C1 segment of cervical spinal cord (tissue), 14 donors: ENCODE data around the gene ACTMAP.
"Not testable (repeated sequence)": the region's sequence is repeated elsewhere in the genome, so short reads cannot be mapped to it uniquely, and the experiment has no call there.

ENCODE experiments used
- DNase-seq, 14 donors: peaks; one replicate each; lab custom pipeline; 2025; lab: John Stamatoyannopoulos, UW

The ACTMAP gene

DNA sequence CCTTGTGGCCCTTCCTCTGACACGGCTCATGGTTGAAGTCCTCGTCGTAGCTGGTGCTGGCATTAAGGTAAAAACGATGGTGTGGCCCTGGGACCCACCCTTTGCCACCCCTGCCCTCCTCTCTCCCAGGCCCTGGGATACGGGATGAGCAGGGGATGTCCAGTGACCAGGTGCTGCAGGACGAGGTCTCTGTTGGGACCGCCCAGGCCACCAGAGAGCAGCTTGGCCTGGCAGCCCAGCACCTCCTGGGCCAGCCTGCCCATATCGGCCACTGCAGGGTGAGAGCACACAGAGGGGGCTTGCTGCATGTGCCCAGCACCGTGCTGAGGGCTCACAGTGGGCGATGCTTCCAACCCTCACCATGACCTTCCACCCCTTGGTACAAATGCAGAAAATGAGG, 6.4 kb downstream of the ACTMAP start:
- no peak for DNase-seq

DNA sequence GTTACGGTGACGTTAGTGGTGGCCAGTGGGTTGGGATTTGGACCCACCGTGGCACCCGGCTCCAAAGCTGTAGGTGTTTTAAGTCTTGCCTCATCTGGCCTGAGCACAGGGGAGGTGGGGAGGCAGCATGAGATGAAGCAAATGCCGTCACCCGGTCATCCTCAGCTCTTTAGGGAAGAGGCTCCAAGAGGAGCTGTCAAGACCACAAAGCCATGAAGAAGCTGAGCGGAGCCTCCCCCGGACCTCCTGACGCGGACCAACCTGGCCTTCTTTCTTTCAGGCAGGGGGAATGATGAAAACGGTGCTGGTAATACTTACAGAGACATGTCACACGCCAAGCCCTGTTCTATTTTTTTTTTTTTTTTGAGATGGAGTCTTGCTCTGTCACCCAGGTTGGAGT, 7.4 kb downstream of the ACTMAP start:
- DNase-seq: no peak

GRCh38 chr19:40742477-40742876, 7.8 kb downstream of the ACTMAP start:
- DNase-seq: peak in 1 of 14 donors; percentile 43

DNA sequence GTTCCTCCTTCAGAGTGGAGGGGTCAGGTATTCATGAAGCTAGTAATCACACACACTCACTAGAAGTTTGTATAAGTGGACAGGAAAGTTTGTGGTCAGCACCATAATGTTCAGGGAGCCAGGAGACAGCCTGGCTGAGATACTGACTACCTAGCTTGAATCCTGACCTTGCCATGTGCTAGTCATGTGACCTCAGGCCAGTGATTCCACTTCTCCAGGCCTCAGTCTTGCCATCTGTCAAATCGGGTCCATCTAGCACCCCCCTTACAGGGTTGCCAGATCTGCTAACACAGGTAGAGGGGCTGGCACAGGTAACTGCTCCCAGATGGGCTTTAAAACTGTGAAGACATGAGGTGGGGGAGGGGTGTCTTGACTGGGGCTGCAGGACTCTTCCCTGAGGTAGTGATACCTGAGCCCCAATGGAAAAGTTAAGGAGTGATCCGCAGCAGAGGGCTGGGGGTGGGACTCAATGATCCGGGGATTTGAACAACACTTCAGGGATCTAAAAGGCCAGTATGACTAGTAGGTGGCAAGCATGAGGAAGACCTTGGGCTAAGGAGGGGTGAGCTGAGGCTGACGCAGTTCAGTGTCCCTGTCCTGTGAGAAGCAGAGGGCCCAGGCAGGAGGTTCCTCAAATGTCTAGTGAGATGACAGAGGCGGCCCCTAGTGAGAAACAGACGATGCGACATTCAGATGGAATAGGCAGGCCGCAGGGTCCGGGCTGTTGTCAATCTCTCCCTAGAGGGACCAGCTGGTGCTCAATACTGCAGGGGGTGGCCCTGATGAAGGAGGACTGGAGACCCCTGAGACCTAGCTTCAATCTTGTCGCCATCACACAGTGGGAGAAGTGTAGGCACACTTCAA, 8.5 kb downstream of the ACTMAP start:
- DNase-seq: no peak

- peak in 9 of 14 donors; percentile 8 to 73 (median 40) for DNase-seq
Observed at GRCh38 chr19:40740747-40741146, 9.5 kb downstream of the ACTMAP start.

DNA sequence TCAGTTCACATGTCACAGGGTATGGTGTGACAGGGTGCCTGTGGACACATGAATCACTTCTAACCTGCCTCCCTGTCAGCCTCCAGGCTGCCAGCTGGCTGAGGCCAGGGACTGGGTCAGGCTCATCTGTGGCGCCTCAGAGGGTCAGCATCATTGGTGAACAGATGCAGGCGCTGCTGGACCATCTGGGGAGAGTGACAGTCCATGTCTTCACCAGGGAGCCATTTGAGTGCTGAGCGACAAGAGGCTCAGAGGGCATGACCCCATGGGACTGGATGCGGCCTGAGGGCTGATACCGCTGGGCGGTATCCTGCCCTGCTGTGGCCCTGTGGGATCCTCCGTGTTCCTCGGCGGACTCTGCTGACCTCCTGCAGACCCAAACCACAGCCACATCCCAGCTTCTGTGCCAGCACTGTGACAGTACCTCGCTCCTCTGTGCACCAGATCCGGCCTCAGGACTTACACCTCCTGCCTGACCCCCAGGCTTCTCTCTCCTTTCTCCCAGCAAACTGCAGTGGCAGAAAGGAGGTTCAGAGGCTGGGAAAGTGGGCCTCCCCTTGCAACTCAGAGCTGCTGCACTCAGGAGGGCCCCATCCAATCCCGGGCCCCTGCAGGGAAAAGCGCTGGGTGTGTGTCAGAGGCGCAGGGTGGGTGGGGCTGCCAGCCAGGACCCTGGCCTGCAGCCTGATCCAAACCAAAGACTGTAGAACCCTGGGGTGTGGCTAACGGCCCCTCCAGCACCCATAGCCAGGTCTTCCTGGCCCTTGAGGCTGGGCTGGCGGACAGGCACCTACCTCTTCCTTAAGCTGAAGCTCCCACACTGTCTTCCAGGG, 10.2 kb downstream of the ACTMAP start:
- DNase-seq: peak in 1 of 14 donors; percentile 60

- DNase-seq: peak in 1 of 14 donors; percentile 41
Observed at GRCh38 chr19:40739030-40739839, 11.0 kb downstream of the ACTMAP start.

- DNase-seq: no peak
Observed at GRCh38 chr19:40737102-40737644, 13.1 kb downstream of the ACTMAP start.

DNA sequence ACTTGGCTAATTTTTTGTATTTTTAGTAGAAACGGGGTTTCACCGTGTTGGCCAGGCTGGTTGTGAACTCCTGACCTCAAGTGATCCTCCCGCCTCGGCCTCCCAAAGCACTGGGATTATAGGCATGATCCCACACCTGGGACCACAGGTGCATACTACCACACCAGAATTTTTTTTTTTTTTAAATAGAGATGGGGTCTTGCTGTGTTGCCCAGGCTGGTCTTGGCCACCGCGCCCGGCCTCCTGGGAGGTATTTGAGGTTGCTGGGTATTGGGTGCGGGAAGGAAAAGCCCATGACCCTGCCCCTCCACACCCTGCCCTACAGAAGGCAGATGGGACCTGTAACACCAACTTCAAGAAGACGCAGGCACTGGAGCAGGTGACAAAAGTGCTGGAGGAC, 13.6 kb downstream of the ACTMAP start:
- DNase-seq: no peak

GRCh38 chr19:40735013-40735771, 15.1 kb downstream of the ACTMAP start:
- no peak for DNase-seq

DNA sequence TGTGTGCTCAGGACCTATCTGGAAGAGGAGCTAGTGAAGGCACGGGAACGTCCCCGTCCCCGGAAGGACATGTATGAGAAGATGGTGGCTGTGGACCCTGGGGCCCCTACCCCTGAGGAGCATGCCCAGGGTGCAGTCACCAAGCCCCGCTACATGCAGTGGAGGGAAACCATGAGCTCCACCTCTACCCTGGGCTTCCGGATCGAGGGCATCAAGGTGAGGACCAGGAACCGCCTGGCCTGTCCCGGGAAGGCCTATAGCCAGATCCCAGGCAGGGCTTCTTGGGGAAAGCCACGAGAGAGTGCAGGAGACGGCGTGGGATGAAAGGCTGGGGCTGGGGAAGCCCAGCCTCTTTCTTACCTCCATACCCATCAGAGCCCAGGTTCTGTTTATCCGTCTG, 17.1 kb downstream of the ACTMAP start:
- DNase-seq: no peak

GRCh38 chr19:40732304-40732703, 18.0 kb downstream of the ACTMAP start:
- DNase-seq: not testable (repeated sequence)

GRCh38 chr19:40730065-40730464, 20.2 kb downstream of the ACTMAP start:
- not testable (repeated sequence) for DNase-seq

DNA sequence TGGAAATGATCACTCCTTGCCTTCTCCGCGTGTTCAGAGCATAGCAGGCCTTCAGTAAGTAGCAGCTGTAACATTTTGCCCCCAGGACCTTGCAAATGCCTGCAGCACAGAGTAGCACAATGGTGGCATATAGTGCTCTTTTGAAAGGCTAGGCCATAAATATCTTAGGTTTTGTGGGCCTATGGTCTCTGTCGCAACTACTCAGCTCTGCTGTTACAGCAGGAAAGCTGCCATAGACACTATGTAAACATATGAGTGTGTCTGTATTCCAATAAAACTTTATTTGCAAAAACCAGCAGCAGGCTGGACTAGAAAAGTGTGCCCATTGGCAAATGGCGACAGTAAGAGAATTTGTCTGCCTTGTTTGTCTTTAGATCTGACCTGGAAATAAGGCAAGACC, 24.0 kb downstream of the ACTMAP start:
- no peak for DNase-seq

GRCh38 chr19:40724855-40725254, 25.4 kb downstream of the ACTMAP start:
- no peak for DNase-seq

DNA sequence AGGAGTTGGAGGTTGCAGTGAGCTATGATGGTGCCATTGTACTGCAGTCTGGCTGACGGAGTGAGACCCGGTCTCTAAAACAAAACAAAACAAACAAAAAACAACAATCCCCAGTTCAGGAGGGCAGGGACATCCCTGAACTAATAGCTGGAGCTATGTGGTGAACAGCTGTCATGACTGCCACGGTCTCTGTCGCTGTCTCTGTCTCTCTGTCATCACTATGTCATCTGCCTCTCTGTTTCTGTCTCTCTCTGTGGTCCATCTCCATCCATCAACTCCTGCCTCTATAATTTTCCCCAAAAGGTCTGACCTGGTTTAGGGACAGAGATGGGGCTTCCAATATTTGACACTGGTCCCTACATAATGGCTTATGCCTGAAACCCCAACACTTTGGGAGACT, 26.0 kb downstream of the ACTMAP start:
- no peak for DNase-seq

- DNase-seq: no peak
Observed at GRCh38 chr19:40723661-40724254, 26.5 kb downstream of the ACTMAP start.

DNA sequence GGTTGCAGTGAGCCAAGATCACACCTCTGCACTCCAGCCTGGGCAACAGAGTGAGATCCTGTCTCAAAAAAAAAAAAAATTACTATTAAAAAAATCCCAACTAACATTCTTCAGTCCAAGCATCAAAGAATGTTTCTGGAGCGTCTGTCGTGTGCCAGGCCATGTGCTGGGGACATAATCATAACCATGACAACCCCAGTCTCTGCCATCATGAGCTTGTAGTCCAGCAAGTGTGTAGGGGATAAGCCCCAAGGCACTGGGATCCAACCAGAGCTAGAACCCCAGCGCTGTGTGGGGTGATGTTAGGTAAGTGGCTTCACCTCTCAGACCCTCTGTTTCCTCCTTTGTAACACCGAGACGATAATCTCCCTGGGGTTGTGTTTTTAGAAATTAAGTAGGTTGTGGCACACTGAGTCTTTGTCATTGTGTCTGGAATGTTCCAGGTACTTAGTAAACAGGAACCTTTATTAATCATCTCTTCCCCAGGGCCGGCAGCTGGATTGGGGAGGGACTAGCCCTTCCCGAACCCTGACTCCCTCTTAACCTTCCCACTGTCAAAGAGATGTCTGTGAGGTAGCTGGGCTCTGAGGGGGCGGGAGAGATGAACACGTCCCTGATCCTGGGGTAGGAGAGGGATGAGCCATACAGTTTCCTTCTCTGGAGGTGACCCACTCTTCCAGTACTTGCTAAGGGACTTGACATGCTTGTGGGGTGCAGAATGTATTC, 28.2 kb downstream of the ACTMAP start:
- no peak for DNase-seq

DNA sequence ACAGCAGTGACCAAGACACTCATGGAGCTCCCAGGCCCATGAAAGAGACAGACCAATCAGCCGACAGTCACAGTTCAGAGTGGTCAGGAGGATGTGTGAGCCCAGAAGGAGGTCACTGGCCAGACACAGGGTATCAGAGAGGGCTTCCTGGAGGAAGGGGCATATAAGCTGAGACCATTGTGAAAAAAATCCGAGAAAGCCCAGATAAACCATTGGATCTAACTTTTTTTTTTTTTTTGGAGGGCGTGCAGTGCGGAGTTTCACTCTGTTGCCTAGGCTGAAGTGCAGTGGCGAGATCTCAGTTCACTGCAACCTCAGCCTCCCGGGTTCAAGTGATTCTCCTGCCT, 29.2 kb downstream of the ACTMAP start:
- no peak for DNase-seq

DNA sequence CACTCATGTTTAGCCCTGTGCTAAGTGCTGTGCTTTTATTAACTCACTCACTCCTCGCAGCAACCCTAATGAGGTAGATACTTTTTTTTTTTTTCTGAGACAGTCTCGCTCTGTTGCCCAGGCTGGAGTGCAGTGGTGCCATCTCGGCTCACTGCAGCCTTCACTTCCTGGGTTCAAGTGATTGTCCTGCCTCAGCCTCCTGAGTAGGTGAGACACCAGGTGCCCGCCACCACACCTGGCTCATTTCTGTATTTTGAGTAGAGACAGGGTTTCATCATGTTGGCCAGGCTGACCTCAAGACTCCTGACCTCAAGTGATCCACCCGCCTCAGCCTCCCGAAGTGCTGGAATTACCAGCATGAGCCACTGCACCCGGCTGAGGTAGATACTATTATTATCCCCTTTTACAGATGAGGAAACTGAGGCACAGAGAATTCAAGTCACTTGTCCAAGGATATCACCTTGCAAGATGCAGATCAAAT, 30.8 kb downstream of the ACTMAP start:
- no peak for DNase-seq
